Measurements from ENCODE around the gene SKI. TPM values are rescaled to one million over a fixed set of nuclear protein-coding genes. Genes with fewer than 3 reads are reported as not detected.

The SKI gene
- total and polyA plus RNA-seq, 2 experiments from 2014 or later, result 9.3 to 66.8 TPM

- Histone ChIP-seq H3K4me1 (ENCODE audit: insufficient read depth) (peaks cover 10% of the 10 kb centered on the region; the same call in 1 of the 2 replicates), H3F3A (replicated peaks; ENCODE audit: low read depth) (peaks cover 7% of the 10 kb centered on the region; the same call in 1 of the 2 replicates), H3K4me2 (peak overlapping the region; percentile 89), H3K27me3 (ENCODE audit: insufficient read depth) (peaks cover 6% of the 10 kb centered on the region; the same call in 1 of the 2 replicates), H3K36me3 (ENCODE audit: insufficient read depth) (no peaks in the 10 kb centered on the region), H2AFZ (no peak overlapping the region), H4K20me1 (replicated peaks; ENCODE audit: insufficient read depth) (no peaks in the 10 kb centered on the region), H3K27ac (ENCODE audit: low read depth) (no peak overlapping the region), H3K79me2 (replicated peaks; ENCODE audit: insufficient read depth) (no peaks in the 10 kb centered on the region; the same call in 1 of the 2 replicates), H3K4me3 (peak overlapping the region; percentile 70), H3K9me2 (ENCODE audit: insufficient read depth) (no peaks in the 10 kb centered on the region)
- no peak for DNase-seq (ENCODE audit: low spot score)
- TF ChIP-seq STAT1 (IDR thresholded peaks at IDR 0.05; ENCODE audit: unreplicated experiment), result no peak
- TF ChIP-seq REST (IDR thresholded peaks at IDR 0.05; ENCODE audit: unreplicated experiment), result no peak
- no peak for TF ChIP-seq NANOG (IDR thresholded peaks at IDR 0.05; ENCODE audit: borderline replicate concordance)
- no peak for TF ChIP-seq JUNB (IDR thresholded peaks at IDR 0.05; ENCODE audit: unreplicated experiment)
- TF ChIP-seq POLR2AphosphoS5 (IDR thresholded peaks at IDR 0.05; ENCODE audit: low read depth), result no peak
- no peak for TF ChIP-seq EZH2phosphoT487 (IDR thresholded peaks at IDR 0.05; ENCODE audit: unreplicated experiment)
- no peak for TF ChIP-seq ZNF462 (CRISPR knock-in tag; IDR thresholded peaks at IDR 0.05)
- TF ChIP-seq EZH2 (IDR thresholded peaks at IDR 0.05; ENCODE audit: low read depth, unreplicated experiment), result no peak
- no peak for TF ChIP-seq ZNF114 (CRISPR knock-in tag; IDR thresholded peaks at IDR 0.05)
- no peak for TF ChIP-seq ETS1 (IDR thresholded peaks at IDR 0.05)
- TF ChIP-seq CTCF (conservative IDR thresholded peaks at IDR 0.05; ENCODE audit: low read depth in 2 of 2), result no peak
- no peak for TF ChIP-seq CREB1 (CRISPR knock-in tag; IDR thresholded peaks at IDR 0.05; ENCODE audit: low read depth)
- TF ChIP-seq ZNF331 (CRISPR knock-in tag; IDR thresholded peaks at IDR 0.05; ENCODE audit: low read depth), result no peak
- Mint-ChIP-seq H3K4me3 (peak overlapping the region; percentile 65), H3K27ac (no peak overlapping the region; the same call in 1 of the 2 replicates), H3K27me3 (ENCODE audit: insufficient read depth, low read depth, poor library complexity) (peaks cover 25% of the 10 kb centered on the region), H3K4me1 (peaks cover 19% of the 10 kb centered on the region), H3K9me3 (no peaks in the 10 kb centered on the region), H3K36me3 (ENCODE audit: low read depth) (no peaks in the 10 kb centered on the region)
- no peak for ATAC-seq
Observed at GRCh38 chr1:2203671-2204414, 24.3 kb upstream of the SKI start.

Measured in GM23338 (cell line).